K562 (cell line): Measurements from ENCODE around the gene DNAH3. TPM values are rescaled to one million over a fixed set of nuclear protein-coding genes. Genes with fewer than 3 reads are reported as not detected.

Experiments used
- CBX2 ChIP-seq: fragments of 200-600 bp; sonication (generic); IDR thresholded peaks from one replicate; pipeline ENCODE4 v1.6.1; 2012; ENCODE audit warnings: mild to moderate bottlenecking, low read length, inconsistent platforms; ENCODE audit not compliant: insufficient read depth, poor library complexity, severe bottlenecking
- CSDE1 ChIP-seq, 2 experiments: fragments of 450-650 bp; IDR thresholded peaks; 2 replicates each; pipeline ENCODE4 v1.6.1; 2016; ENCODE audit warnings: mild to moderate bottlenecking in 1 of 2
- DPF2 ChIP-seq: fragments of 450-650 bp; IDR thresholded peaks from 2 replicates; pipeline ENCODE4 v1.6.1; 2016
- FIP1L1 ChIP-seq: fragments of 200-400 bp; formaldehyde crosslinking; IDR thresholded peaks from 2 replicates; pipeline ENCODE4 v1.6.1; 2018; ENCODE audit warnings: mild to moderate bottlenecking, low read depth, low read length; ENCODE audit not compliant: poor library complexity, severe bottlenecking
- FOXP4 ChIP-seq: sonication (generic); formaldehyde crosslinking; IDR thresholded peaks from 2 replicates; pipeline ENCODE4 v1.8.0; 2022; ENCODE audit warnings: mild to moderate bottlenecking, missing genetic modification reagents, borderline replicate concordance
- GATA2 ChIP-seq: sonication (generic); formaldehyde crosslinking; IDR thresholded peaks from 2 replicates; pipeline ENCODE4 v1.4.0; 2020; ENCODE audit warnings: mild to moderate bottlenecking, missing genetic modification reagents
- POLR2AphosphoS2 ChIP-seq: IDR thresholded peaks from 2 replicates; pipeline ENCODE4 v1.6.1; 2012; ENCODE audit warnings: low read length, improper control_type of control experiment
- POU5F1 ChIP-seq: fragments of 150-350 bp; IDR thresholded peaks from 2 replicates; pipeline ENCODE4 v1.6.1; 2014; ENCODE audit warnings: borderline replicate concordance, low read length, low read depth, mild to moderate bottlenecking; ENCODE audit not compliant: partially characterized antibody
- SMARCC2 ChIP-seq: fragments of 450-650 bp; IDR thresholded peaks from 2 replicates; pipeline ENCODE4 v1.6.1; 2017; ENCODE audit warnings: antibody characterized with exemption, moderate library complexity, mild to moderate bottlenecking, low read depth
- SREBF2 ChIP-seq: sonication (generic); formaldehyde crosslinking; IDR thresholded peaks from 2 replicates; pipeline ENCODE4 v1.4.0; 2020; ENCODE audit warnings: mild to moderate bottlenecking, missing genetic modification reagents
- TAF15 ChIP-seq: fragments of 200-400 bp; formaldehyde crosslinking; IDR thresholded peaks from 2 replicates; pipeline ENCODE4 v1.6.1; 2017; ENCODE audit warnings: mild to moderate bottlenecking, low read depth, low read length, moderate library complexity
- TAF7 ChIP-seq: fragments of 450-650 bp; IDR thresholded peaks from 2 replicates; pipeline ENCODE4 v1.6.1; 2016; ENCODE audit warnings: missing genetic modification characterization, missing compliant biosample characterization
- ZBTB11 ChIP-seq, 3 experiments: fragments of 200-800 bp in 1 of 3; fragments of 250-450 bp in 1 of 3; fragments of 450-650 bp in 1 of 3; sonication (Bioruptor Pico) in 1 of 3; sonication (Bioruptor generic) in 1 of 3; formaldehyde crosslinking in 1 of 3; IDR thresholded peaks; 2 replicates each; pipeline versions ENCODE4 v1.6.1 to v1.8.0; 2016 to 2022; ENCODE audit warnings: mild to moderate bottlenecking in 2 of 3, missing genetic modification characterization in 2 of 3, missing compliant biosample characterization in 1 of 3, moderate library complexity in 1 of 3
- ZFP36 ChIP-seq: fragments of 150-350 bp; IDR thresholded peaks from 2 replicates; pipeline ENCODE4 v1.6.1; 2018; ENCODE audit warnings: low read length, low read depth; ENCODE audit not compliant: partially characterized antibody
- ZHX1 ChIP-seq: fragments of 150-350 bp; conservative IDR thresholded peaks from 2 replicates; pipeline ENCODE4 v1.6.1; 2014; ENCODE audit warnings: low read length
- ZKSCAN1 ChIP-seq: fragments of 150-350 bp; IDR thresholded peaks from 2 replicates; pipeline ENCODE4 v1.6.1; 2016; ENCODE audit warnings: low read depth, low read length
- ZNF311 ChIP-seq: fragments of 250-450 bp; sonication (Bioruptor Pico); IDR thresholded peaks from 2 replicates; pipeline ENCODE4 v1.4.0; 2020; ENCODE audit warnings: mild to moderate bottlenecking, moderate library complexity
- ZNF316 ChIP-seq: fragments of 450-650 bp; IDR thresholded peaks from 2 replicates; pipeline ENCODE4 v1.6.1; 2016
- ZNF511 ChIP-seq: sonication (generic); formaldehyde crosslinking; IDR thresholded peaks from 2 replicates; pipeline ENCODE4 v1.8.0; 2022; ENCODE audit warnings: mild to moderate bottlenecking, missing genetic modification reagents
- ZNF764 ChIP-seq: fragments of 250-450 bp; sonication (Bioruptor Pico); IDR thresholded peaks from 2 replicates; pipeline ENCODE4 v1.4.0; 2020; ENCODE audit warnings: low read depth, mild to moderate bottlenecking, moderate library complexity
- polyA plus RNA-seq, 8 experiments: library from polyadenylated mRNA; depleted of rRNA in 4 of 8; stranded (reverse) in 5 of 8; unstranded in 3 of 8; fragments of >200 nt; fragmentation: Nextera tagmentation in 2 of 8; fragmentation: Illumina TruSeq in 1 of 8; extraction: Ambion mirVana in 2 of 8; extraction: Trizol in 1 of 8; gene quantifications; 2 replicates each; pipeline versions ENCODE4 v1.2.1 to v1.2.3, GENCODE V29; 2011 to 2014; ENCODE audit warnings: inconsistent platforms in 1 of 8, missing spikeins in 1 of 8
- total RNA-seq, 7 experiments: library from RNA; depleted of rRNA in 6 of 7; stranded (reverse); fragments of >200 nt in 6 of 7; fragmentation: Illumina TruSeq in 2 of 7; extraction: Trizol in 2 of 7; gene quantifications; 2 replicates each; pipeline versions ENCODE4 v1.2.1 to v1.2.3, GENCODE V29; 2011 to 2021; ENCODE audit warnings: low replicate concordance in 1 of 7

The DNAH3 gene
- total and polyA plus RNA-seq, 9 of the 15 experiments (the other 6 are each of a cell fraction or from before 2014, with no cell fraction given) = 0.32 to 0.84 (median 0.44) TPM

- TF ChIP-seq CBX2 = no peak
- no peak for TF ChIP-seq ZHX1
- TF ChIP-seq FOXP4 (CRISPR knock-in tag) = no peak
- no peak for TF ChIP-seq ZNF316
- TF ChIP-seq POU5F1 = no peak
- no peak for TF ChIP-seq TAF15
- no peak for TF ChIP-seq FIP1L1
- no peak for TF ChIP-seq ZBTB11 (CRISPR knock-in tag; IDR thresholded peaks at IDR 0.05)
- no peak for TF ChIP-seq ZNF511 (CRISPR knock-in tag)
- TF ChIP-seq ZNF764 (CRISPR knock-in tag) = no peak
- TF ChIP-seq DPF2 = peak; percentile 72
- TF ChIP-seq CSDE1 (IDR thresholded peaks at IDR 0.05) = no peak
- no peak for TF ChIP-seq TAF7 (tag)
- no peak for TF ChIP-seq ZKSCAN1
- no peak for TF ChIP-seq SMARCC2
- no peak for TF ChIP-seq ZNF311 (CRISPR knock-in tag)
- no peak for TF ChIP-seq SREBF2 (CRISPR knock-in tag)
- no peak for TF ChIP-seq ZFP36
- TF ChIP-seq GATA2 (CRISPR knock-in tag) = no peak
- no peak for TF ChIP-seq POLR2AphosphoS2
These were observed 232.0 kb downstream of the DNAH3 start (continued) for GRCh38 chr16:20918486-20919239.
